Psoas muscle (tissue), 8 donors: ENCODE results near the gene TMF1. TPM values are rescaled to one million over a fixed set of nuclear protein-coding genes. Genes with fewer than 3 reads are reported as not detected.

ENCODE experiments used
- ATAC-seq, 4 donors: fragments of 200-7000 bp; cut with Tn5 transposase; one replicate each; pipeline ENCODE4 v1.9.1; 2020; ENCODE audit warnings: moderate library complexity in 3 of 4, mild to moderate bottlenecking in 2 of 4
- DNase-seq, 2 donors: peaks; one replicate each; pipeline ENCODE4 v3.0.0-alpha.2; 2020
- H3K27ac ChIP-seq: fragments of 200-600 bp; one replicate; pipeline ENCODE4 v1.8.0; 2022
- H3K27me3 ChIP-seq, 3 donors: fragments of 200-600 bp in 1 of 3; one replicate each; pipeline versions ENCODE4 v1.6.1 to v1.8.0; 2013 to 2022; ENCODE audit warnings: low read length in 2 of 3, mild to moderate bottlenecking in 2 of 3, moderate library complexity in 1 of 3; ENCODE audit not compliant: insufficient read depth in 3 of 3
- H3K36me3 ChIP-seq, 2 donors: fragments of 200-600 bp in 1 of 2; one replicate each; pipeline versions ENCODE4 v1.6.1 to v1.8.0; 2013 to 2022; ENCODE audit warnings: low read depth in 1 of 2, mild to moderate bottlenecking in 1 of 2, moderate library complexity in 1 of 2; ENCODE audit not compliant: insufficient read depth in 1 of 2
- H3K4me1 ChIP-seq: fragments of 200-600 bp; one replicate; pipeline ENCODE4 v1.8.0; 2022
- H3K4me3 ChIP-seq: fragments of 200-600 bp; one replicate; pipeline ENCODE4 v1.8.0; 2022; ENCODE audit warnings: mild to moderate bottlenecking
- H3K9me3 ChIP-seq: fragments of 200-600 bp; one replicate; pipeline ENCODE4 v1.8.0; 2022
- CTCF ChIP-seq: fragments of 200-600 bp; IDR thresholded peaks from one replicate; pipeline ENCODE4 v1.8.0; 2022; ENCODE audit warnings: antibody characterized with exemption
- WGBS, 3 donors: extraction: QIAGEN DNeasy Blood & Tissue Kit; methylation state at CpG; one replicate each; pipeline versions ENCODE4 v1.1.6 to v1.1.7; 2013; 5-methylcytosine and 5-hydroxymethylcytosine counted together
- intact Hi-C, 2 donors: fragments of 100-400 bp; cut with DNase I; formaldehyde crosslinking; loops; one replicate each; pipeline versions ENCODE4 v1.11.0 to v1.14.2; 2022
- polyA plus RNA-seq, 3 donors: library from polyadenylated mRNA; stranded (reverse); fragments of 200-250 nt; gene quantifications; one replicate each; pipeline ENCODE4 v1.2.3, GENCODE V29; 2013
- total RNA-seq, 4 donors: library from RNA; stranded (reverse); fragmentation: NEBNext Ultra II Directional in 2 of 4; extraction: Animal tissue kit (Norgen Biotek cat#: 25700) in 2 of 4; gene quantifications; one replicate each; pipeline versions ENCODE4 v1.2.1 to v1.2.4, GENCODE V29; 2021 to 2023
- donor health status: healthy with polysubstance abuse.
- donor health status: DM: no; HTN: no; CAD: no; lungs with moderate emphysema.
- donor health status: Bipolar disorder and iron deficiency.
- donor health status: healthy.
- donor health status: DM: yes; HTN: yes; CAD: no.
- donor health status: DM: no; HTN: no; CAD: no.
- donor health status: DM: no; HTN: no; CAD: no.
- donor health status: DM: yes; HTN: yes; CAD: no.

The TMF1 gene
- total and polyA plus RNA-seq, 7 donors = 6.7 to 31.5 (median 25.9) TPM

DNA sequence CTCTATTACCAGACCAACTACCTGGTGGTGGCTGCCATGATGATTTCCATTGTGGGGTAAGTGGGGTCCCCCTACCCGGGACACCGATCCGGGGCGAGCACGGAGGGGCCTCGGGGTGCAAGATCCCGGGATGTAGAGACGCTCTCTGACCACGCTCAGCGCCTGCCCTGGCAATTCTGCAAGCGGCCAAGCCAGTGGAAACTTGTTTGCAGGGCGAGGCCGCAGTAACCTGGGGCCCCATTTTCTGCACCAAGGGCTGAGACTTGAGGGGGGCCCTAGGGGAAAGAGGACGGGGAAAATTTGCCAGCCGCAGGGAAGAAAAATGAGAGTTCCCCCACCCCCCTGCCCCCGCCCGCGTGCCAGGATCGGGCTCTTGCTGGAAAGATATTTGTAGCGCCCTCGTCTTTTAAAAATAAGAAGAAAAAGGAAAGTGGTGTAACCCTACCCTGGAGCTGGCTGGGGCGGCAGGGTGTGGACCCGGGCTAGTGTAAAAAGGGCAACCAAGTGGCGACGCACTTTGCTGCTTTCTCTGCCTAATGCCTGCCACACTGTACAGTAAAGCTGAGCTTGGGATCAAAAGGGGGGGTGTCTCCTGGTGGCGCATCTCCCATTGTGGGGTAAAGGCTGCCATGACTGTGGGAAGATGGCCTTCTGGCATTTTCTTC lies 33.2 kb upstream of the TMF1 start:
- Histone ChIP-seq H3K27me3 (no peaks in the 10 kb centered on the region), H3K4me3 (peak overlapping the region; percentile 90), H3K27ac (peak overlapping the region; percentile 98), H3K36me3 (peaks cover 0 to 8% of the 10 kb centered on the region in 2 donors), H3K4me1 (peaks cover 68% of the 10 kb centered on the region), H3K9me3 (no peaks in the 10 kb centered on the region)
- intact Hi-C loops = no loop called here
- 0 to 1% (median 0%) methylated on average over 26 of the region's 26 CpGs for WGBS, 3 donors
- peak; percentile 2 to 29 (median 18) for ATAC-seq
- TF ChIP-seq CTCF = no peak
- peak; percentile 45 to 64 for DNase-seq

DNA sequence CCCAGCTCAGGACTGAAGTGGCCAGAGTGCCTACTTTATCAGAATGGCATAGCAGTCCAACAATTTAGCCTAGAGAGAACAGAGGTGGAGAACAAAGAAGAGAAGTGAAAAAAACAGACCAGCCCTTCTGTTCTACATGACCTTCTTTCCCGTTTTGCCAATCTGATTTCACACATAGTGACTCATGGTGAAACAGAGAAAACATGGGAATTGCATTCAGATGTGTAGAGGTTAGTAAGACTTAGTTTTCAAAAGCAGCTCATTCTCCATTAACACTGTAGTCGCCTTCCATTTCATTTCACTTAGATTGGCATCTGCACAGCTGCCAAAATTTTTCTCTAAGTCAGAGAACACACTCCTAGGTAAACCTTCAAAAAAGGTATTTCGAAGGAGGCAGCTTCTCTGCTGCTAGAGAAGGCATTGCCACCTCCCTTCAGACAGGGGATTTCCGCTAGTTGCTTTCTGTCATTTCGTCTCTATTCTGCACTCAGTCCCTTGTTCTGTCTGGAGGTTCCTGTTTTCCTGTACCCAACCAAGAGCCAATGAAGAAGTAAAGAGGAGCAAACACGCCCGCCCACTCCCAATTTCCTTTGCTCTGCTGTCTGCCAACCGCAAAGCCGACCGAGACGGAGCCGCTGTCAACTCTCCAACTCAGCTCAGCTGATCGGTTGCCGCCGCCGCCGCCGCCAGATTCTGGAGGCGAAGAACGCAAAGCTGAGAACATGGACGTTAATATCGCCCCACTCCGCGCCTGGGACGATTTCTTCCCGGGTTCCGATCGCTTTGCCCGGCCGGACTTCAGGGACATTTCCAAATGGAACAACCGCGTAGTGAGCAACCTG lies 32.4 kb upstream of the TMF1 start, which contains the start of gene ARL6IP5:
Gene ARL6IP5 (plus strand): TSS at position 612 of the 842 bp plus-strand sequence. CDS start 111 bp downstream, at position 723.
- peak; percentile 52 to 68 (median 60) for ATAC-seq
- Histone ChIP-seq H3K4me3 (peak within 1 kb of the TSS; percentile 90), H3K27ac (peak within 1 kb of the TSS; percentile 98), H3K36me3 (peaks cover 0 to under 1% of the 10 kb centered on the region in 2 donors), H3K27me3 (no peaks in the 10 kb centered on the region), H3K4me1 (peaks cover 61% of the 10 kb centered on the region), H3K9me3 (no peaks in the 10 kb centered on the region)
- intact Hi-C loops = loop anchor here in 1 of 2 donors (5.0 kb wide), 1 partner anchor 33 kb away; no protein-coding TSS in a partner anchor
- no peak for TF ChIP-seq CTCF
- DNase-seq = peak; percentile 93 to 97
- 1% methylated on average over 32 of the region's 32 CpGs for WGBS, 3 donors

GRCh38 chr3:69082805-69083204 lies 30.7 kb upstream of the TMF1 start:
- H3K9me3 ChIP-seq = no peaks in the 10 kb centered on the region
- DNase-seq (no peak), ATAC-seq (peak; percentile 30 to 56 (median 40))
- peak overlapping the region; percentile 98 for H3K27ac ChIP-seq
- peaks cover 60% of the 10 kb centered on the region for H3K4me1 ChIP-seq
- TF ChIP-seq CTCF = no peak
- intact Hi-C loops = loop anchor here in 1 of 2 donors (5.0 kb wide), 1 partner anchor 34 kb away; no protein-coding TSS in a partner anchor
- peak overlapping the region; percentile 90 for H3K4me3 ChIP-seq
- H3K27me3 ChIP-seq = no peaks in the 10 kb centered on the region
- no peaks in the 10 kb centered on the region for H3K36me3 ChIP-seq

GRCh38 chr3:69082361-69082760 lies 30.2 kb upstream of the TMF1 start:
- ATAC-seq (no peak), DNase-seq (no peak)
- 41 to 71% (median 48%) methylated on average over 2 of the region's 2 CpGs for WGBS, 3 donors
- peaks cover 0 to 2% of the 10 kb centered on the region in 2 donors for H3K36me3 ChIP-seq
- no peaks in the 10 kb centered on the region for H3K27me3 ChIP-seq
- peak overlapping the region; percentile 98 for H3K27ac ChIP-seq
- intact Hi-C loops = loop anchor here in 1 of 2 donors (5.0 kb wide), 1 partner anchor 35 kb away; no protein-coding TSS in a partner anchor
- H3K9me3 ChIP-seq = no peaks in the 10 kb centered on the region
- H3K4me3 ChIP-seq = peak overlapping the region; percentile 17
- H3K4me1 ChIP-seq = peaks cover 58% of the 10 kb centered on the region
- no peak for TF ChIP-seq CTCF
